OCI-LY1 (cell line): ENCODE data around the gene CDK5R2.

Source experiments
- EZH2 ChIP-seq: fragments of 200-600 bp; sonication (generic), shearing (Covaris generic); IDR thresholded peaks from 2 replicates; pipeline ENCODE4 v1.8.0; 2017; ENCODE audit warnings: borderline replicate concordance, mixed run types, mild to moderate bottlenecking, antibody characterized with exemption, low read length, moderate library complexity, mixed read lengths
- TF ChIP-seq, protein P1 (sequence below): fragments of 200-600 bp; sonication (generic), shearing (Covaris generic); IDR thresholded peaks from 2 replicates; pipeline ENCODE4 v1.5.1; 2017; ENCODE audit warnings: mild to moderate bottlenecking, antibody characterized with exemption, low read length, moderate library complexity, mixed read lengths

DNA sequence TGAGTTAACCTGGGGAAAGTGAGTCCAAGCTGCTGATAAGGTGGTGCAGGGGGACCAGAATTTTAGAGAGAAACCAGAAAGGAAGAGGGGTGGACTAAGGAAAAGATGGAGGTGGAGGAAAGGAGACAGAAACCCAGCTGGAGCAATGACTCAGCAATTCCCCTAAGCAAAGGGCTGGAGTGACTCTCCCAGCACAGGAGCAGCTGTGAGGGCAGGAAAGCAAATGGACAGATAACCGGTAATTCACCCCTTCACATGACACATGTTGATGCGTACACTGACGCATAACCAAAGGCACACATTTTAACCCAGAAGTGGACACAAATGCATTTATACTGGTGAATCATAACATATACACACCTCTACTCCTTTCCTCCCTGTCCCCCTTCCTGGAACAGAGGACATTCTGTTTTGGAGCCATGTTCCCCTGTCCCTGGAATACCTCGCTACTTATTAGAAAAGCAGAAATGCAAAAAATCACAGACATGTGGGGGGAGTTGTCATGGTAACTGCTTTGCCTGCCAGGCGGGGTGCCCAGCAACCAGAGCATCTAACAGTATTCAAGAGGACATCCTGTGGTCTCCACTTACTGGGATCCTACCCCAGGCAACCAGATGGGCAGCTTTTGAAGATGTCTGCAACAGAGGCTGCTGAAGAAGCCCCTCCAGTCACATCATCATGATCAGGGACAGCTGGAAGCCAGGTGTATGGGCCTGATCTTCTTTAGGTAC is 4.7 kb downstream of the CDK5R2 start:
- TF ChIP-seq, protein P1, sequence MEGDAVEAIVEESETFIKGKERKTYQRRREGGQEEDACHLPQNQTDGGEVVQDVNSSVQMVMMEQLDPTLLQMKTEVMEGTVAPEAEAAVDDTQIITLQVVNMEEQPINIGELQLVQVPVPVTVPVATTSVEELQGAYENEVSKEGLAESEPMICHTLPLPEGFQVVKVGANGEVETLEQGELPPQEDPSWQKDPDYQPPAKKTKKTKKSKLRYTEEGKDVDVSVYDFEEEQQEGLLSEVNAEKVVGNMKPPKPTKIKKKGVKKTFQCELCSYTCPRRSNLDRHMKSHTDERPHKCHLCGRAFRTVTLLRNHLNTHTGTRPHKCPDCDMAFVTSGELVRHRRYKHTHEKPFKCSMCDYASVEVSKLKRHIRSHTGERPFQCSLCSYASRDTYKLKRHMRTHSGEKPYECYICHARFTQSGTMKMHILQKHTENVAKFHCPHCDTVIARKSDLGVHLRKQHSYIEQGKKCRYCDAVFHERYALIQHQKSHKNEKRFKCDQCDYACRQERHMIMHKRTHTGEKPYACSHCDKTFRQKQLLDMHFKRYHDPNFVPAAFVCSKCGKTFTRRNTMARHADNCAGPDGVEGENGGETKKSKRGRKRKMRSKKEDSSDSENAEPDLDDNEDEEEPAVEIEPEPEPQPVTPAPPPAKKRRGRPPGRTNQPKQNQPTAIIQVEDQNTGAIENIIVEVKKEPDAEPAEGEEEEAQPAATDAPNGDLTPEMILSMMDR, result no peak
- no peak for TF ChIP-seq EZH2
